MM.1S (cell line): ENCODE measurements around the gene KLC1.

ENCODE experiments used
- DNase-seq: peaks from one replicate; pipeline ENCODE4 v3.0.0-alpha.2; 2015
- H2AFZ ChIP-seq: fragments of 300-600 bp; sonication (generic); 2 replicates; pipeline ENCODE4 v1.6.0; 2016; ENCODE audit warnings: antibody characterized with exemption, low read length
- H3F3A ChIP-seq: fragments of 300-600 bp; sonication (generic); 2 replicates; pipeline ENCODE4 v1.6.1; 2016; ENCODE audit warnings: mild to moderate bottlenecking, antibody characterized with exemption, low read length, moderate library complexity, mixed read lengths; ENCODE audit not compliant: insufficient read depth
- H3K27ac ChIP-seq: fragments of 300-600 bp; sonication (generic); 2 replicates; pipeline ENCODE4 v1.5.1; 2016; ENCODE audit warnings: mild to moderate bottlenecking, low read length
- H3K27me3 ChIP-seq: fragments of 300-600 bp; sonication (generic); replicated peaks from 2 replicates; pipeline ENCODE4 v1.6.0; 2016; ENCODE audit warnings: low read length; ENCODE audit not compliant: insufficient read depth
- H3K36me3 ChIP-seq: fragments of 300-600 bp; sonication (generic); replicated peaks from 2 replicates; pipeline ENCODE4 v1.6.1; 2016; ENCODE audit warnings: mild to moderate bottlenecking, low read length, mixed read lengths; ENCODE audit not compliant: insufficient read depth
- H3K4me1 ChIP-seq: fragments of 300-600 bp; sonication (generic); 2 replicates; pipeline ENCODE4 v1.6.1; 2016; ENCODE audit warnings: low read length, mixed read lengths
- H3K4me2 ChIP-seq: fragments of 300-600 bp; sonication (generic); 2 replicates; pipeline ENCODE4 v1.6.0; 2016; ENCODE audit warnings: low read depth, low read length
- H3K4me3 ChIP-seq: fragments of 300-600 bp; sonication (generic); 2 replicates; pipeline ENCODE4 v1.5.1; 2016; ENCODE audit warnings: low read length, mixed read lengths
- H3K79me2 ChIP-seq: fragments of 300-600 bp; sonication (generic); 2 replicates; pipeline ENCODE4 v1.6.1; 2016; ENCODE audit warnings: mixed run types, low read length, mixed read lengths
- H3K9ac ChIP-seq: fragments of 300-600 bp; sonication (generic); 2 replicates; pipeline ENCODE4 v1.6.1; 2016; ENCODE audit warnings: low read length, mixed read lengths
- H3K9me2 ChIP-seq: fragments of 300-600 bp; sonication (generic); replicated peaks from 2 replicates; pipeline ENCODE4 v1.6.1; 2016; ENCODE audit warnings: mild to moderate bottlenecking, low read length, mixed read lengths; ENCODE audit not compliant: insufficient read depth
- H3K9me3 ChIP-seq: fragments of 300-600 bp; sonication (generic); replicated peaks from 2 replicates; pipeline ENCODE4 v1.6.1; 2016; ENCODE audit warnings: mild to moderate bottlenecking, low read length, mixed read lengths; ENCODE audit not compliant: insufficient read depth
- H4K20me1 ChIP-seq: fragments of 300-600 bp; sonication (generic); 2 replicates; pipeline ENCODE4 v1.6.1; 2016; ENCODE audit warnings: mild to moderate bottlenecking, low read length, moderate library complexity, mixed read lengths; ENCODE audit not compliant: insufficient read depth
- CTCF ChIP-seq: fragments of 300-600 bp; sonication (generic); IDR thresholded peaks from 2 replicates; pipeline ENCODE4 v1.5.1; 2016; ENCODE audit warnings: antibody characterized with exemption, low read length, mixed read lengths
- EZH2 ChIP-seq: fragments of 300-600 bp; sonication (generic); optimal IDR thresholded peaks from 2 replicates; pipeline ENCODE3; 2017; ENCODE audit warnings: low read depth, mild to moderate bottlenecking, antibody characterized with exemption, low read length, mixed read lengths
- EZH2phosphoT487 ChIP-seq: fragments of 300-600 bp; sonication (generic); IDR thresholded peaks from 2 replicates; pipeline ENCODE4 v1.6.1; 2018; ENCODE audit warnings: antibody characterized with exemption, low read length

KLC1 gene

GRCh38 chr14:103597623-103598377, 31.2 kb upstream of the KLC1 start:
- Histone ChIP-seq H3K4me1 (no peaks in the 10 kb centered on the region), H3K9ac (no peak overlapping the region), H3K4me2 (no peak overlapping the region), H3K9me2 (no peaks in the 10 kb centered on the region), H3K27me3 (no peaks in the 10 kb centered on the region), H3F3A (no peaks in the 10 kb centered on the region), H4K20me1 (no peaks in the 10 kb centered on the region), H2AFZ (no peak overlapping the region), H3K36me3 (no peaks in the 10 kb centered on the region), H3K4me3 (no peak overlapping the region), H3K79me2 (no peaks in the 10 kb centered on the region), H3K27ac (no peak overlapping the region), H3K9me3 (no peaks in the 10 kb centered on the region)
- TF ChIP-seq EZH2 (no peak), CTCF (no peak), EZH2phosphoT487 (no peak)
- no peak for DNase-seq

GRCh38 chr14:103600503-103600902, 28.5 kb upstream of the KLC1 start:
- H2AFZ ChIP-seq, result no peak overlapping the region
- no peak for DNase-seq

GRCh38 chr14:103604620-103605019, 24.4 kb upstream of the KLC1 start:
- H3K4me2 ChIP-seq, result no peak overlapping the region
- H3K27ac ChIP-seq, result no peak overlapping the region
- no peaks in the 10 kb centered on the region for H3K79me2 ChIP-seq
- no peaks in the 10 kb centered on the region for H3K9me3 ChIP-seq
- H4K20me1 ChIP-seq, result no peaks in the 10 kb centered on the region
- H2AFZ ChIP-seq, result no peak overlapping the region
- no peak for DNase-seq
- no peak overlapping the region for H3K4me3 ChIP-seq
- no peaks in the 10 kb centered on the region for H3K36me3 ChIP-seq
- no peaks in the 10 kb centered on the region for H3K27me3 ChIP-seq
- H3K9me2 ChIP-seq, result no peaks in the 10 kb centered on the region
- H3K4me1 ChIP-seq, result peaks cover 9% of the 10 kb centered on the region
- peaks cover 8% of the 10 kb centered on the region; the same call in 1 of the 2 replicates for H3F3A ChIP-seq
- no peak overlapping the region for H3K9ac ChIP-seq
- TF ChIP-seq EZH2phosphoT487, result no peak
- TF ChIP-seq EZH2, result no peak
- TF ChIP-seq CTCF, result no peak

More at GRCh38 chr14:103600503-103600902, 28.5 kb upstream of the KLC1 start:
- H4K20me1 ChIP-seq, result no peaks in the 10 kb centered on the region
- H3K9me2 ChIP-seq, result no peaks in the 10 kb centered on the region
- no peaks in the 10 kb centered on the region for H3K9me3 ChIP-seq
- H3K27ac ChIP-seq, result no peak overlapping the region
- no peak overlapping the region for H3K4me2 ChIP-seq
- H3K9ac ChIP-seq, result no peak overlapping the region
- no peaks in the 10 kb centered on the region for H3K79me2 ChIP-seq
- H3K27me3 ChIP-seq, result no peaks in the 10 kb centered on the region
- no peak for TF ChIP-seq CTCF
- no peak for TF ChIP-seq EZH2phosphoT487
- TF ChIP-seq EZH2, result no peak
- H3K4me3 ChIP-seq, result no peak overlapping the region
- H3F3A ChIP-seq, result no peaks in the 10 kb centered on the region
- H3K36me3 ChIP-seq, result no peaks in the 10 kb centered on the region
- H3K4me1 ChIP-seq, result no peaks in the 10 kb centered on the region
